IPS DF 19.7 (cell line): ENCODE measurements around the gene TTC27.
"Not testable (repeated sequence)": the region's sequence is repeated elsewhere in the genome, so short reads cannot be mapped to it uniquely, and the experiment has no call there.

Experiments
- DNase-seq: peaks from one replicate; pipeline ENCODE4 v3.0.0-alpha.2; 2013; ENCODE audit warnings: low read depth, low spot score

TTC27 gene

GRCh38 chr2:32851777-32852439 is 224.1 kb downstream of the TTC27 start:
- no peak for DNase-seq

- no peak for DNase-seq
These were observed 225.0 kb downstream of the TTC27 start for GRCh38 chr2:32852856-32853255.

- DNase-seq, result no peak
These were observed 229.0 kb downstream of the TTC27 start for GRCh38 chr2:32856891-32857290.

- no peak for DNase-seq
These were observed 230.9 kb downstream of the TTC27 start for GRCh38 chr2:32858713-32859112.

- DNase-seq, result no peak
These were observed 232.5 kb downstream of the TTC27 start for GRCh38 chr2:32860385-32860784.

GRCh38 chr2:32862269-32863055 is 234.6 kb downstream of the TTC27 start:
- no peak for DNase-seq

GRCh38 chr2:32863326-32863725 is 235.5 kb downstream of the TTC27 start:
- no peak for DNase-seq

GRCh38 chr2:32863803-32864202 is 236.0 kb downstream of the TTC27 start:
- DNase-seq, result no peak

GRCh38 chr2:32864334-32865111 is 236.7 kb downstream of the TTC27 start:
- no peak for DNase-seq

- no peak for DNase-seq
These were observed 237.7 kb downstream of the TTC27 start for GRCh38 chr2:32865399-32866068.

GRCh38 chr2:32866462-32866861 is 238.6 kb downstream of the TTC27 start:
- not testable (repeated sequence) for DNase-seq
